ENCODE data around the gene ZDHHC8. TPM values are rescaled to one million over a fixed set of nuclear protein-coding genes. Genes with fewer than 3 reads are reported as not detected.
A peak's percentile ranks its signal among the peaks of the same experiment; 100 is the strongest.

The ZDHHC8 gene, protein sequence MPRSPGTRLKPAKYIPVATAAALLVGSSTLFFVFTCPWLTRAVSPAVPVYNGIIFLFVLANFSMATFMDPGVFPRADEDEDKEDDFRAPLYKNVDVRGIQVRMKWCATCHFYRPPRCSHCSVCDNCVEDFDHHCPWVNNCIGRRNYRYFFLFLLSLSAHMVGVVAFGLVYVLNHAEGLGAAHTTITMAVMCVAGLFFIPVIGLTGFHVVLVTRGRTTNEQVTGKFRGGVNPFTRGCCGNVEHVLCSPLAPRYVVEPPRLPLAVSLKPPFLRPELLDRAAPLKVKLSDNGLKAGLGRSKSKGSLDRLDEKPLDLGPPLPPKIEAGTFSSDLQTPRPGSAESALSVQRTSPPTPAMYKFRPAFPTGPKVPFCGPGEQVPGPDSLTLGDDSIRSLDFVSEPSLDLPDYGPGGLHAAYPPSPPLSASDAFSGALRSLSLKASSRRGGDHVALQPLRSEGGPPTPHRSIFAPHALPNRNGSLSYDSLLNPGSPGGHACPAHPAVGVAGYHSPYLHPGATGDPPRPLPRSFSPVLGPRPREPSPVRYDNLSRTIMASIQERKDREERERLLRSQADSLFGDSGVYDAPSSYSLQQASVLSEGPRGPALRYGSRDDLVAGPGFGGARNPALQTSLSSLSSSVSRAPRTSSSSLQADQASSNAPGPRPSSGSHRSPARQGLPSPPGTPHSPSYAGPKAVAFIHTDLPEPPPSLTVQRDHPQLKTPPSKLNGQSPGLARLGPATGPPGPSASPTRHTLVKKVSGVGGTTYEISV
- total RNA-seq (4.5 and 9.6 TPM in 2 replicates), polyA plus RNA-seq (65.1 and 72.7 TPM in 2 replicates)

- no peaks in the 10 kb centered on the region for H3K9me3 ChIP-seq (ENCODE audit: low read depth)
- H3K79me2 ChIP-seq: peaks cover 47% of the 10 kb centered on the region
- peak within 1 kb of the TSS; percentile 88 for H3K27ac ChIP-seq
- peak; percentile 56 for DNase-seq (ENCODE audit: low spot score)
- H3K27me3 ChIP-seq: no peaks in the 10 kb centered on the region
- no peaks in the 10 kb centered on the region for H3K36me3 ChIP-seq (replicated peaks; ENCODE audit: insufficient read depth, low read depth)
- whole genome bisulfite sequencing (ENCODE audit: low lambda C conversion rate, missing lambda C conversion rate): no CpG with 5 or more reads among the region's 43 CpGs
- H3K4me2 ChIP-seq: peak within 1 kb of the TSS; percentile 97
- peak within 1 kb of the TSS; percentile 90 for H2AFZ ChIP-seq
- peaks cover 30% of the 10 kb centered on the region for H4K20me1 ChIP-seq (ENCODE audit: insufficient read depth, poor library complexity, severe bottlenecking)
- peak within 1 kb of the TSS; percentile 98 for H3K4me3 ChIP-seq
- H3K4me1 ChIP-seq (ENCODE audit: insufficient read depth): peaks cover 11% of the 10 kb centered on the region
- no peaks in the 10 kb centered on the region for H3K9me2 ChIP-seq (replicated peaks; ENCODE audit: insufficient read depth)
- no peak for TF ChIP-seq EZH2 (IDR thresholded peaks at IDR 0.05; ENCODE audit: borderline replicate concordance)
- TF ChIP-seq, protein P1, sequence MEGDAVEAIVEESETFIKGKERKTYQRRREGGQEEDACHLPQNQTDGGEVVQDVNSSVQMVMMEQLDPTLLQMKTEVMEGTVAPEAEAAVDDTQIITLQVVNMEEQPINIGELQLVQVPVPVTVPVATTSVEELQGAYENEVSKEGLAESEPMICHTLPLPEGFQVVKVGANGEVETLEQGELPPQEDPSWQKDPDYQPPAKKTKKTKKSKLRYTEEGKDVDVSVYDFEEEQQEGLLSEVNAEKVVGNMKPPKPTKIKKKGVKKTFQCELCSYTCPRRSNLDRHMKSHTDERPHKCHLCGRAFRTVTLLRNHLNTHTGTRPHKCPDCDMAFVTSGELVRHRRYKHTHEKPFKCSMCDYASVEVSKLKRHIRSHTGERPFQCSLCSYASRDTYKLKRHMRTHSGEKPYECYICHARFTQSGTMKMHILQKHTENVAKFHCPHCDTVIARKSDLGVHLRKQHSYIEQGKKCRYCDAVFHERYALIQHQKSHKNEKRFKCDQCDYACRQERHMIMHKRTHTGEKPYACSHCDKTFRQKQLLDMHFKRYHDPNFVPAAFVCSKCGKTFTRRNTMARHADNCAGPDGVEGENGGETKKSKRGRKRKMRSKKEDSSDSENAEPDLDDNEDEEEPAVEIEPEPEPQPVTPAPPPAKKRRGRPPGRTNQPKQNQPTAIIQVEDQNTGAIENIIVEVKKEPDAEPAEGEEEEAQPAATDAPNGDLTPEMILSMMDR (IDR thresholded peaks at IDR 0.05; ENCODE audit: poor library complexity): no peak
- TF ChIP-seq EZH2phosphoT487 (IDR thresholded peaks at IDR 0.05; ENCODE audit: low read depth, severe bottlenecking, unreplicated experiment): no peak
Observed at GRCh38 chr22:20131597-20131858, at the start of gene ZDHHC8. TSS of gene ZDHHC8 (plus strand) at chr22:20131804. CDS start at chr22:20131948, 144 bp downstream.

DNA sequence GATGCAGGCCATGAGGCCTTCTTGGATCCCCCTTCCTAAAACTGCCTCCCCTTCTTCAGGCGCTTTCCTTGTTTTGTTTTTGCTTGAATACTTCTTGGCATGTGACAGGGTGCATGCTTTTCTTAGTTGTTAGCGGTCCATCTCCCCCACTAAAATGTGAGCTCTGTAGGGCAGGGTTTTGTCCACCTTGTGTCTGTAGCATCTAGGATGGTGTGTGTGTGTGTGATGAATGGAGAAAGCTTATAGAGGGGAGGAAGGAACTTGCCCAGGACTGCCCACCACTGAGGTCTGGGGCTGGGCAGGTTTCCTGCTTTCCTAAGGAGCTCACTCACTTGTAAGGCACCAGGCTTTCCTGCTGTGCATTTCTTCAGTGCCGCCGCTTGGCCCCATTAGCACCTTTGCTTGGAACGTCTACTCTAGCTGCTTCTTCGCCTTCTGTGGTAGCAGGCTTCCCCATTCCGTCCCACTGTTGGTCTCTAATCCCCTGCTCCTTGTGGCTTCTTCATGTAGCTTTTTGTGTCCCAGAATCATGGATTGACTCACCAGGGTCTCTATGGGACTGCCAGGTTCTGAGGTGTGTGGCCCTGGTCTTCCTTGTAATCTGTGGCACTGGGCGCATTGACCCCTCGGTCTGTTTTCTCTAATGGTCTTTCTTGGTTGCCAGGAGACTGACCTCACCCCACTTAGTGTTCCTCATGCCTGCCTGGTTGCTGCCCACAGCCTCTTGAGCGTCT, 48.3 kb upstream of the ZDHHC8 start:
- Histone ChIP-seq H3K4me1 (ENCODE audit: insufficient read depth) (peaks cover 25% of the 10 kb centered on the region), H3K4me2 (peak overlapping the region; percentile 33), H2AFZ (no peak overlapping the region), H4K20me1 (ENCODE audit: insufficient read depth, poor library complexity, severe bottlenecking) (peaks cover 51% of the 10 kb centered on the region), H3K36me3 (replicated peaks; ENCODE audit: insufficient read depth, low read depth) (no peaks in the 10 kb centered on the region), H3K27ac (no peak overlapping the region), H3K9me3 (ENCODE audit: low read depth) (no peaks in the 10 kb centered on the region), H3K9me2 (replicated peaks; ENCODE audit: insufficient read depth) (no peaks in the 10 kb centered on the region), H3K4me3 (no peak overlapping the region), H3K27me3 (no peaks in the 10 kb centered on the region), H3K79me2 (peaks cover 76% of the 10 kb centered on the region)
- WGBS (ENCODE audit: low lambda C conversion rate, missing lambda C conversion rate): 91% methylated on average over 10 of the region's 10 CpGs
- no peak for DNase-seq (ENCODE audit: low spot score)
- TF ChIP-seq EZH2phosphoT487 (IDR thresholded peaks at IDR 0.05; ENCODE audit: low read depth, severe bottlenecking, unreplicated experiment): no peak
- no peak for TF ChIP-seq EZH2 (IDR thresholded peaks at IDR 0.05; ENCODE audit: borderline replicate concordance)
- TF ChIP-seq, protein P1 (IDR thresholded peaks at IDR 0.05; ENCODE audit: poor library complexity): no peak

DNA sequence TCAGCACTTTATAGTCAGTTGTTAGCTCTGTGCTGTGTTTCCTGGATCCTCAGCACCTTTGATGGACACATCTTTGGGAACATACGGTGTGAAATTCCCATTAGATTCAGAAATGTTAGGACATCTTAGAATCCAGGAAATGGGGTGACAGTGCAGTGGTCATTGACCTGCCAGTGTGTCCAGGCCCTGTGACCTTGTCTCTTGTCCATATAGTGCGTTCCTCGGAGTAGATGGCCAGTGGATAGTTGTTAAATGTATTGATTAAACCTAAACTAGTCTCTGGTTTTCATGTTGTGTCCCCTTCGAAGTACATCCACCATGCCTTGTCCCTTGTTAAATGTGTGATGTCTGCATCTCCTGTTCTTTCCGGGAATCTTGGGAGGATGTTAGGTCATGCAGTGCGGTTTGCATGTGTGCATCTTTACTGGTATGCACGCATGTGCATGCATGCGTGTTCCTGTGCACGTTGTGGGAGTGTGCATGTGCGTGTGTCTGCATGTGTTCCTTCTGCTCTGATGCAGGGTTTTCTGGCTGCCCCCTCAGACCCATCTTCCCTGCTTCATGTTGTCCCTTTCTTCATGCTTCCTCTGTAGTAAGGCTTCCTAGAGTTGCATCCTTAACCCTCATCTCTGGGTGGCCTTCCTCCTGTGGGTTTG, 47.6 kb upstream of the ZDHHC8 start:
- Histone ChIP-seq H3K9me3 (ENCODE audit: low read depth) (no peaks in the 10 kb centered on the region), H3K9me2 (replicated peaks; ENCODE audit: insufficient read depth) (no peaks in the 10 kb centered on the region), H3K4me2 (peak overlapping the region; percentile 33), H3K27me3 (no peaks in the 10 kb centered on the region), H3K36me3 (replicated peaks; ENCODE audit: insufficient read depth, low read depth) (no peaks in the 10 kb centered on the region), H4K20me1 (ENCODE audit: insufficient read depth, poor library complexity, severe bottlenecking) (peaks cover 51% of the 10 kb centered on the region), H2AFZ (no peak overlapping the region), H3K4me3 (no peak overlapping the region), H3K27ac (no peak overlapping the region), H3K79me2 (peaks cover 77% of the 10 kb centered on the region), H3K4me1 (ENCODE audit: insufficient read depth) (peaks cover 25% of the 10 kb centered on the region)
- TF ChIP-seq EZH2 (IDR thresholded peaks at IDR 0.05; ENCODE audit: borderline replicate concordance) (no peak), EZH2phosphoT487 (IDR thresholded peaks at IDR 0.05; ENCODE audit: low read depth, severe bottlenecking, unreplicated experiment) (no peak)
- TF ChIP-seq, protein P1 (IDR thresholded peaks at IDR 0.05; ENCODE audit: poor library complexity): no peak
- 91% methylated on average over 10 of the region's 10 CpGs for WGBS (ENCODE audit: low lambda C conversion rate, missing lambda C conversion rate)
- no peak for DNase-seq (ENCODE audit: low spot score)

Data from hepatocyte (in vitro differentiated cells).